ENCODE data around the gene HSPA12B.

DNA sequence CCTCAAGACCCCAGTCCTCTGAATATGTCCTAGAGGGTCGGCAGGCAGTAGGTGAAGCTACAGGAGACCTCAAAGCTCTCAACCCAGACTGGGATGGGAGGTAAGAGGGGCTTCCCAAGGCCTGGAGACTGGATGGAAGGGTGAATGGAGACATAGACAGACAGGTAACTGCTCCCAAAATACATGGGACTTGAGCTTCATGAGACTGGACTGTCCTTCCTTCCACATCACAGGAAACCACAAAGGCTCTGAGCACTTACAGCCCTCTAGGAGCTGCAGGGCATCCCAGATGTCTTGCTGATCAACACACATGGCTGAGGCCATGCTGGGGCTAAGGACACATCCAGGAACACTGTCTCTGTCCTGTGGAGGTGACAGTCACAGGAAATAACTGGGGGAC is 11.6 kb downstream of the HSPA12B start:
- TF ChIP-seq MAFK (conservative IDR thresholded peaks at IDR 0.05 in 1 of 2, IDR thresholded peaks at IDR 0.05 in 1 of 2; ENCODE audit: low read length in 2 of 2) (no peak), ZNF569 (CRISPR knock-in tag; IDR thresholded peaks at IDR 0.05; ENCODE audit: borderline replicate concordance) (no peak), PRMT3 (CRISPR knock-in tag; IDR thresholded peaks at IDR 0.05; ENCODE audit: borderline replicate concordance, low read depth) (no peak), RFX5 (IDR thresholded peaks at IDR 0.05; ENCODE audit: low read depth, low read length) (no peak), FOXA1 (IDR thresholded peaks at IDR 0.05) (no peak), FOXA1 (CRISPR knock-in tag; IDR thresholded peaks at IDR 0.05) (no peak), KAT7 (CRISPR knock-in tag; IDR thresholded peaks at IDR 0.05; ENCODE audit: borderline replicate concordance) (no peak), THAP11 (CRISPR knock-in tag; IDR thresholded peaks at IDR 0.05) (no peak), ZNF713 (CRISPR knock-in tag; IDR thresholded peaks at IDR 0.05) (no peak), DPF2 (CRISPR knock-in tag; IDR thresholded peaks at IDR 0.05; ENCODE audit: borderline replicate concordance, low read depth) (no peak), NR2F2 (IDR thresholded peaks at IDR 0.05; ENCODE audit: borderline replicate concordance, low read depth) (no peak), PCBP1 (IDR thresholded peaks at IDR 0.05; ENCODE audit: borderline replicate concordance, low read depth, low read length) (no peak)
- TF ChIP-seq, protein P1, sequence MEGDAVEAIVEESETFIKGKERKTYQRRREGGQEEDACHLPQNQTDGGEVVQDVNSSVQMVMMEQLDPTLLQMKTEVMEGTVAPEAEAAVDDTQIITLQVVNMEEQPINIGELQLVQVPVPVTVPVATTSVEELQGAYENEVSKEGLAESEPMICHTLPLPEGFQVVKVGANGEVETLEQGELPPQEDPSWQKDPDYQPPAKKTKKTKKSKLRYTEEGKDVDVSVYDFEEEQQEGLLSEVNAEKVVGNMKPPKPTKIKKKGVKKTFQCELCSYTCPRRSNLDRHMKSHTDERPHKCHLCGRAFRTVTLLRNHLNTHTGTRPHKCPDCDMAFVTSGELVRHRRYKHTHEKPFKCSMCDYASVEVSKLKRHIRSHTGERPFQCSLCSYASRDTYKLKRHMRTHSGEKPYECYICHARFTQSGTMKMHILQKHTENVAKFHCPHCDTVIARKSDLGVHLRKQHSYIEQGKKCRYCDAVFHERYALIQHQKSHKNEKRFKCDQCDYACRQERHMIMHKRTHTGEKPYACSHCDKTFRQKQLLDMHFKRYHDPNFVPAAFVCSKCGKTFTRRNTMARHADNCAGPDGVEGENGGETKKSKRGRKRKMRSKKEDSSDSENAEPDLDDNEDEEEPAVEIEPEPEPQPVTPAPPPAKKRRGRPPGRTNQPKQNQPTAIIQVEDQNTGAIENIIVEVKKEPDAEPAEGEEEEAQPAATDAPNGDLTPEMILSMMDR (CRISPR knock-in tag; IDR thresholded peaks at IDR 0.05): no peak
- TF ChIP-seq, protein P2, sequence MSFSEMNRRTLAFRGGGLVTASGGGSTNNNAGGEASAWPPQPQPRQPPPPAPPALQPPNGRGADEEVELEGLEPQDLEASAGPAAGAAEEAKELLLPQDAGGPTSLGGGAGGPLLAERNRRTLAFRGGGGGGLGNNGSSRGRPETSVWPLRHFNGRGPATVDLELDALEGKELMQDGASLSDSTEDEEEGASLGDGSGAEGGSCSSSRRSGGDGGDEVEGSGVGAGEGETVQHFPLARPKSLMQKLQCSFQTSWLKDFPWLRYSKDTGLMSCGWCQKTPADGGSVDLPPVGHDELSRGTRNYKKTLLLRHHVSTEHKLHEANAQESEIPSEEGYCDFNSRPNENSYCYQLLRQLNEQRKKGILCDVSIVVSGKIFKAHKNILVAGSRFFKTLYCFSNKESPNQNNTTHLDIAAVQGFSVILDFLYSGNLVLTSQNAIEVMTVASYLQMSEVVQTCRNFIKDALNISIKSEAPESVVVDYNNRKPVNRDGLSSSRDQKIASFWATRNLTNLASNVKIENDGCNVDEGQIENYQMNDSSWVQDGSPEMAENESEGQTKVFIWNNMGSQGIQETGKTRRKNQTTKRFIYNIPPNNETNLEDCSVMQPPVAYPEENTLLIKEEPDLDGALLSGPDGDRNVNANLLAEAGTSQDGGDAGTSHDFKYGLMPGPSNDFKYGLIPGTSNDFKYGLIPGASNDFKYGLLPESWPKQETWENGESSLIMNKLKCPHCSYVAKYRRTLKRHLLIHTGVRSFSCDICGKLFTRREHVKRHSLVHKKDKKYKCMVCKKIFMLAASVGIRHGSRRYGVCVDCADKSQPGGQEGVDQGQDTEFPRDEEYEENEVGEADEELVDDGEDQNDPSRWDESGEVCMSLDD (CRISPR knock-in tag; IDR thresholded peaks at IDR 0.05; ENCODE audit: borderline replicate concordance): no peak
- TF ChIP-seq, protein P3, sequence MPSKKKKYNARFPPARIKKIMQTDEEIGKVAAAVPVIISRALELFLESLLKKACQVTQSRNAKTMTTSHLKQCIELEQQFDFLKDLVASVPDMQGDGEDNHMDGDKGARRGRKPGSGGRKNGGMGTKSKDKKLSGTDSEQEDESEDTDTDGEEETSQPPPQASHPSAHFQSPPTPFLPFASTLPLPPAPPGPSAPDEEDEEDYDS (CRISPR knock-in tag; IDR thresholded peaks at IDR 0.05): no peak

Measured in HepG2 (cell line).